ENCODE measurements around the gene MUSTN1.

The MUSTN1 gene

GRCh38 chr3:52834871-52835501 lies at the start of gene MUSTN1:
TSS of gene MUSTN1 (minus strand) at chr3:52835019. CDS start at chr3:52834948, 71 bp downstream.
- DNase-seq, result no peak

DNA sequence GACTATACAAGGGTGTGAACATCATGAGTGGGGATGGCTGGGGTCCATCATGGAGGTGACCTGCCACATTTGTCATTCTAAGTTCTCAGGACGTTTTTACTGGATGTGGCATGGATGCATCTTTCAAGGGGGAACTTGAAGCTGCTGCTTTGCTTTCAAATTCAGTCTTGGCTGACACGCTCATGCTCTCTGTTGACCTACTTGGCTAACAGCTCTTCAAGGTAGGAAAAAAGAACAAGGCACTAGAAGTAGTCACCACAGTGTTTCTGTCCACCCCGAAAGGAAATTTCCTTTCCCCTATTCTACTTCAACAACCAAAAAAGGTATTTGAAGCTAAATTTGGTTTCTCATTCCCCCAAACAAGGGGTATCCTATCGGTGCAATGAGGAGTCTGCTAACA lies 47.6 kb upstream of the MUSTN1 start:
- no peak for DNase-seq

DNA sequence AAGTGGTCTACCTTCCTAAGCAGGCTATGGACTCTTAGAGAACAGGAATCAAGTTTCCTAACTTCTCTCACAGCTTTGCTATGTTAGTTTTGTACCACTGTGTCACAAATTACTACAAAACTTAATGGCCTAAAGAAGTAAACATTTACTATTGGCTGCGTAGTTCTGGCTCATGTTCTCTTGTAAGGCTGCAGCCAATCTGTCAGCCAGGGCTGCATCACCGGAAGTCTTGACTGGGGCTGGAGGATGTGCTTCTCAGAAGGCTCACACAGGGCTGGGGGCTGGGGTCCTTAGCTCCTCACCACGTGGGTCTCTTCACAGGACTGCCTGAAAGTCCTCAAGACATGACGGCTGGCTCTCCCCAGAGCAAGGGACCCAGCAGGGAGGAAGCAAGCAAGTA lies 47.1 kb upstream of the MUSTN1 start:
- no peak for DNase-seq

GRCh38 chr3:52880474-52880873 lies 45.7 kb upstream of the MUSTN1 start:
- DNase-seq, result no peak

DNA sequence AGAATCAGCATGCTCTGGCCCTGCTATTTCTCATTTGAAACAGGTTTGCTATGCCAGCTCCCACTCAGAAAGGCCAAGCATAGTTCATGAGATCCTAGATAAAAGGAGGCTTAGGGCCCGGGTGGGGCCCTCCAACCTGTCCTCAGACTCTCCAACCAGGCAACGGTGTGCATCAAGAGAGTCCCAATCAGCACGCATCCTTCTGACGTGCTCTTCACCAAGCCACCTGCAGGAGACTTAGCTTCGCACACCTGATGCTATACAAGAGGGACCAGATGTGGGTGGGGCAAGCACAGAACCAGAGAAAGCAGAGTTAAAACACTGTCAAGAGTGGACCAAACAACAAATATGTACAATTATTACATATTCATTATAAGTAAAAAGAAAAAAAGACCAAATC lies 45.2 kb upstream of the MUSTN1 start:
- no peak for DNase-seq

- DNase-seq, result no peak
Observed at GRCh38 chr3:52879581-52879980, 44.8 kb upstream of the MUSTN1 start.

GRCh38 chr3:52879090-52879489 lies 44.3 kb upstream of the MUSTN1 start:
- no peak for DNase-seq

GRCh38 chr3:52877085-52877484 lies 42.3 kb upstream of the MUSTN1 start:
- DNase-seq, result no peak

GRCh38 chr3:52874864-52875587 lies 40.2 kb upstream of the MUSTN1 start:
- no peak for DNase-seq

DNA sequence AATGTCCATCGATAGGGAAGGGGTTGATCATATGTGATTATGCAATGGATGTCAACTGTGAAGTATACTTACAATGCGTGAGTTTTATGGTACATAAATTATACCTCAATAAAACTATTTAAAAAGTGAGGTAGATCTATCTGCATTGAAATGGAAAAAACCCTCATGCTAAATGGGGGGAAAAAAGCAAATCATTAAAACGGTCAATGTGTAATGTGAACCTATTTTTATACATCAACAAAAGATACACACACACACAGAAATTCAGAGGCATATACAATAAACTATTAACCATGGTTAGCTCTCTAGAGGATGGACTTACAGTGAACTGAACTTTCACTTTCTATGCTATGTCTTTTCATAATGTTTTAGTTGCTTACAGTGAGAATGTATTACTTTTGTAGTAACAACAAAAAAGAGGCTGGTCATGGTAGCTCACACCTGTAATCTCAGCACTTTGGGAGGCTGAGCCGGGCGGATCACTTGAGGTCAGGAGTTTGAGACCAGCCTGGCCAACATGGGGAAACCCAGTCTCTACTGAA lies 39.4 kb upstream of the MUSTN1 start:
- DNase-seq, result no peak

DNA sequence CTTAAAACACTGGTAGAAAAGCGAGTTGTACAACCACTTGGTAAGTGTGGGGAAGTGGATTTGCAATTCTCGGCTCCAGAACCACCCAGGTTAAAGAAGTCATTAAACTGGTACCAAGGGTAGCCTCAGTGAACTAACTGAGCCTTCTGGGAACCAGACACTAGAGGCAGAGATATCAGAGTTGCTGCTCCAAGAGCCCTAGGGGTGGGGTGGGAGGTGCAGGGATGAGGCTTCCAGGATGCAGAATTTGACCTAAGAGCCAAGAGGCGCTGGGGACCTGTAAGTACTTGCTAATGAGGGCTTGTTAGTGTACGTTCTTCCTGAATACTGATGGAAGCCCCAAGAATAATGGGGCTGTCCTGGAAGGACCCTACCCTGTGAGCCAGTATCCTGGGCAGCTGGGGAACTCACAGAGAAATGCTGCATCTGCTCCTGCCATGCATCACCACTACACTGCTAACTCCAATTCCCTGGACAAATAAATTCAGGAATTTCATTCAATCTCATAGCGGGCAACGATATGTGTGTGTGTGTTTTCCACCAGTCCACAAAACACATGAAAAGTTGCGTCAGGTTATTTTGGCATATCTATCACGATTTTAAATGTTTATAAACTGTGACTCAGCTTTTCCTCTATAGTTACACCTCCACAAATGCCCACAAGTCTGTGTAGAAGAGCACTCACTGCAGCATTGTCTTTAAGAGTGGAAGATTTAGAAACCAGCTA lies 38.8 kb upstream of the MUSTN1 start:
- no peak for DNase-seq

DNA sequence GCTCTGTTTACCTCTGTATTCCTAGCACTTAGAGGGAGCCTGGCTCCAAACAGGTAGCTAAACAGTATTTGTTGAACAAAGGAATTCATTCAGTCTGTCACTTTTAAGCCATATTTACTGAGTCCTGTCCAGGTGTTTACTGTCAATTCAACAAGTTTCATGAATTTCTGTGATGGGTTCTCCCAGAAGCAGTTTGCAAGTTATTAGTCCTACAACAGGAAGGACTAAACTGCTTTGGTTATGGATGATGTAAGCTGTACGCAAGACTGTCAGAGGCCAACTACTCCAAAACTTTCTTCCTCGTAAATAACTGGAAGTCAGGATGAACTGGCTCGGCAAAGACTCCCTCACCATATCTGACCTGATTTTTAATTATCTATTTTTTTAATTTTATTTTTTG lies 37.4 kb upstream of the MUSTN1 start:
- DNase-seq, result no peak

GRCh38 chr3:52871761-52872160 lies 36.9 kb upstream of the MUSTN1 start:
- DNase-seq, result no peak

DNA sequence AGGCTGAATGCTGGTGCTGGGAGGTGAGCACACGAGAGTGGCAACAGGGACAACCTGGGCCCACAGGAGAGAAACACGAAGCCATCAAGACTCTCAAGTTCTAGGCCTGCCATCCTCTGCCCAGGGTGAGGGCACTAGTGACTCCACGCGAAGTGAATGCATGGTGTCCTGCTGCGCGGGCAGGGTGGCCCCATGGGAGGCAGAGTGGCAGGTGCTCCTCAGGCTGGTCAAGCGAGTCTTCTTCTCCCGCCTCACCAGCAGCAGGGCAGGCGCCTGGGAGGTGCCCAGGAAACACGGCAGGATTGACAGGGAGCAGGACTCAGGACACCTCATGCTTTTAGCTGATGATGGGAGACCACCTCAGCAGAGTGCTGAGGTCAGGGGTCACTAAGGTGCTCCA lies 35.7 kb upstream of the MUSTN1 start:
- DNase-seq, result no peak

- peak; percentile 39 for DNase-seq
Observed at GRCh38 chr3:52866427-52866826, 31.6 kb upstream of the MUSTN1 start.

- no peak for DNase-seq
Observed at GRCh38 chr3:52865994-52866393, 31.2 kb upstream of the MUSTN1 start.

GRCh38 chr3:52860424-52860768 lies 25.6 kb upstream of the MUSTN1 start:
- no peak for DNase-seq

DNA sequence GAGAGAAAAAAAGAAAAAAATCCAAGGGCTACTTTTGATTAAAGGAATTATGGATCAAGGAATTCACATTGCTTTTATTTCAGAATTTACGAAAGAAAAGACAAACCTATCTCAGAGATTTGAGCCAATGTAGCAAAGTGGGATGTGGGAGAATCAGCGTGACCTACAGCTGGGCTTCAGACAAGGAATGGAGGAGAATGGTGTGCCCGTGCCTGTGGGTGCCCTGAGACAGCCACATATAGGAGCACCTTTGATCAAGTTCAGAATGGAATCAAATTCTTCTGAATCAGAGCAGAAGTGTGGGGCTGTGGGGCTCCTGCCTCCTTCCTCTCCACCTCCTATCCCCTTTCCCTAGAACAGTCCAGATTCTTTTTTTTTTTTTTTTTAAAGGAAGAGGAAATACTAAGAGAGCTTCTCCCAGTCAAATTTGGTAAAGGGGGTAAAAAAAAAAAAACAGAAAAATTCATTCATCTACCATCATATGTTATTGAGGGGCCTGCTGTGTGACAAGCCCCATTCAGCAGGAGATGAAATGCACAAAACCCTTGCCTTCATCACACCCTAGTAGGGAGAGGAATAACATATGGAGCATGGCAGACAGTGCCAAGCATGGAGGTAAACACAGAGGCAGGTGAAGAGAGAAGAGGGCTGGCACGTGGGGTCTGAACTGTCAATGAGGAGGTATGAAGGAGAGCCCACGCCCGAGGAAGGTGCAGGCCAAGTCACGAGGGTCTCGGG lies 25.0 kb upstream of the MUSTN1 start:
- DNase-seq, result no peak

GRCh38 chr3:52857864-52858263 lies 23.0 kb upstream of the MUSTN1 start:
- DNase-seq, result no peak

GRCh38 chr3:52857133-52857532 lies 22.3 kb upstream of the MUSTN1 start:
- no peak for DNase-seq

DNA sequence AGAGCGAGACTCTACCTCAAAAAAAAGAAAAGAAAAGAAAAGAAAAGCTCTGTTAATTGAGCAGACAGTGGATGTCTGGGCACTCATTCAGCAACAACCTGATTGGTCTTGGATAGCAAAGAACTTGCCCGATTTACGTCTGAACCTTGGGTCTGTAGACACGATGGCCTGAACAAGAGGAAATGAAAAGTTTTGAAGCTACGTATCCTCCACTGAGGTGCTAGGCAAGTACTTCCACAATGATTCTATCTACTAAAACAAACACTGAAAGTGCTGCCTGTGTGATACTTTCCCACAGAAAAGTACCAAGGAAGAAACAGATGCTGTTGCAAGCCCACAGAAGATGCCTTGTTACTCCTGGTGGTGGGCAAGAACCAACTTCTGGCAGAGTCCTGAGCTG lies 21.8 kb upstream of the MUSTN1 start:
- DNase-seq, result no peak

DNA sequence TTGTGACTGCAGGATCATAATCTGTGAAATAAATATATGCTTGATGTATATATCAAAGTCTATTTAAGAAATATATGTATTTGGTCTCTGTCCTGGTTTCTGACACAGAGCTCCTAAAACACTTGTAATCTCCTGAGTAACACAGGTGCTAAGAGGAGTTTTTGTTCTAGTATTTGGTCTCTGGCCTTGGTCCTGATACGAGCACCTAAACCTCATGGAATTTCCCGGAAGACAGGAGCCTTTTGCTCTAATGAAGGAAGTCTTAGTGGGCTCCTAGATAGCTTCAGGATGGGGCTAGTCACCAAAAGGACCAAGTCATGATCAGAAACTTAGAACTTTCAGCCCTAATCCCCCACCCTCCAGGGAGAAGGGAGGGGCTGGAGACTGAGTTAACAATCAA lies 19.2 kb upstream of the MUSTN1 start:
- DNase-seq, result no peak

DNA sequence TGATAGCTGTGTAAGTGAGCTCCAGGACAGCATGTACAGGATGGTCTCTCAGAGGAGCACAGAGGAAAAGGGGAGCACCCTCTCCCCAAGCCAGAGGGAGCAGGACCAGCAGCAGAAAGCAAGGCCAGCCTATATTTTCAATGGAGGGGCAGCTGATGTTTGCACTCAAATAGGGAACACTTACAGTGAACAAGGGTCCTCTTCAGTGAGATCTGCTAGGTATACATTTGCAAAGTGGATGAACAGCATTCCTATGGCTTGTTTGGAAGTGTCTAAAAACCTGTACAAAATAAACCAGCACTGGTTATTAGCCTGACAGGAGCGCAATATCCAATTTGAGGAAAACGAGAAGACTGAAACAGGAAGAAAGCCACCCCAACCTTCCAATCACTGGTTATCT lies 17.6 kb upstream of the MUSTN1 start:
- no peak for DNase-seq

Data from DMS153 (cell line).